AG20443 (cell line): ENCODE results near the gene HOXD4.

Source experiments
- DNase-seq: peaks from one replicate; pipeline ENCODE4 v3.0.0; 2012; ENCODE audit warnings: low spot score, mixed read lengths

The HOXD4 gene

GRCh38 chr2:176114120-176114929, 37.0 kb upstream of the HOXD4 start:
- no peak for DNase-seq

- no peak for DNase-seq
Measured at GRCh38 chr2:176114930-176115625, 36.3 kb upstream of the HOXD4 start.

GRCh38 chr2:176115883-176116813, 35.2 kb upstream of the HOXD4 start, which contains the start of gene HOXD10:
Gene HOXD10 (plus strand): TSS chr2:176116778. CDS start chr2:176116834, 56 bp downstream.
- DNase-seq, result peak; percentile 86

- no peak for DNase-seq
Measured at GRCh38 chr2:176117162-176117822, 34.1 kb upstream of the HOXD4 start.

- DNase-seq, result no peak
Measured at GRCh38 chr2:176117823-176118371, 33.5 kb upstream of the HOXD4 start.

DNA sequence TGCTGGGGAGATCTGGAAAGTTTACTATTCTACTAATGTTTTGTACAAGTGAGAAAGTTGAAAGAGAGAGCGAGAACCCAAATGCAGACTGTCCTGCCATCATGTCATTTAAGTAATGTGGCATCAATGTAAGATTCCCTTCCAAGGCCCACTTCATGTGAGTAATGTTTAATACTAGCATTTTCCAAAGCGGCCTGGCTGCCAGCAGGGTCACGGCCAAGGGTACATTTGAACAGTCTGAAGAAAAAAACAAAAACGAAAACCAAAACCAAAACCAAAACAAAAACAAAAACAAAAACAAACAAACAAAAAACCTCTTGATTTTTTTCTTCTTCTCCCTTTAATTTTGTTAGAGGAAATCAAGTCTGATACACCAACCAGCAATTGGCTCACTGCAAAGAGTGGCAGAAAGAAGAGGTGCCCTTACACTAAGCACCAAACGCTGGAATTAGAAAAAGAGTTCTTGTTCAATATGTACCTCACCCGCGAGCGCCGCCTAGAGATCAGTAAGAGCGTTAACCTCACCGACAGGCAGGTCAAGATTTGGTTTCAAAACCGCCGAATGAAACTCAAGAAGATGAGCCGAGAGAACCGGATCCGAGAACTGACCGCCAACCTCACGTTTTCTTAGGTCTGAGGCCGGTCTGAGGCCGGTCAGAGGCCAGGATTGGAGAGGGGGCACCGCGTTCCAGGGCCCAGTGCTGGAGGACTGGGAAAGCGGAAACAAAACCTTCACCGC, 32.6 kb upstream of the HOXD4 start:
- DNase-seq, result peak; percentile 35

- no peak for DNase-seq
Measured at GRCh38 chr2:176120364-176121189, 30.8 kb upstream of the HOXD4 start.

DNA sequence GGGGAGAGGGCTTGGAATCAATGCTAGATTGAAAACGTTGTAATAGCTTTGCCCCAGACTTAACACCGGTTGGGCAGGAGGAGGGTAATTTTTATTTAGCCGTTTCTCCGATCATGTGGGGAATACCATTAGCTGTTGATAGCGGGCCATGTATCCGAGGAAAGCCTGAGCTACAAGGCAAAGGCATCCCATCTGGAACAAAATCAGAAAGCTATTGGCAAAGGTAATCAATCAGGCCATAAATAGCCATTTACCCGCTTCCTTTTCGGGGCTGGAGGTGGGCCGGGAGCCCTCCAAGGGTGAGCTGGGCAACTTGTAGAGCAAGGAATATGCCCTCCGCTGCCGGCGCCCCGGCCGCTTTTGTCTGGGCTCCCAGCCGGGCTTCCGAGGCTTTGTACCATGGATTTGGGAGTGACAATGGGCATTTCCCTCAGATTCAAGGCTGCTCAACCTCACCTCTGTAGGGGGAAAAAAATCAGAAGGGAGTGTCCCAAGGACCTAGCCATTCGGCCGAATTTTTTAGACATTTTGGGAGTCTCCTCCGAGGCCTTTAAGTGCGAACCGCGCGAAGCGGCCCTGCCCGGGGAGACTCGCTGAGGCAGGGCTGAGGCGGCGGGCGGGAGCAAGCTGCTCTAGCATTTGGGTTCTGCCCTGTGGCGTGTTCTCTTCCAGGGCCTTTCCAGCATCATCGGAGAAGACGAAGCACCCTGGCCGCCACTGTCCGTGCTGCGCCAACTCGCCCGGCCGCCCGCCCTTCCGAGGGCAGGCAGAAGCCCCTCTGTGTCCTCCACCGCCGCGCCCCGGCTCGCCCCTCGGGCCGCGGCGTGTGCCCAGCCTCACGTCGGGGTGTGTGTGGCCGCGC, 29.9 kb upstream of the HOXD4 start:
- DNase-seq, result no peak

- DNase-seq, result peak; percentile 73
Measured at GRCh38 chr2:176122052-176122682, 29.2 kb upstream of the HOXD4 start.

GRCh38 chr2:176122683-176123410, 28.5 kb upstream of the HOXD4 start, which contains the start of gene HOXD9:
Gene HOXD9 (plus strand): TSS chr2:176122719. CDS start chr2:176122769, 50 bp downstream.
- DNase-seq, result peak; percentile 83

GRCh38 chr2:176123411-176124109, 27.8 kb upstream of the HOXD4 start:
- no peak for DNase-seq

GRCh38 chr2:176124110-176124946, 27.0 kb upstream of the HOXD4 start:
- no peak for DNase-seq

DNA sequence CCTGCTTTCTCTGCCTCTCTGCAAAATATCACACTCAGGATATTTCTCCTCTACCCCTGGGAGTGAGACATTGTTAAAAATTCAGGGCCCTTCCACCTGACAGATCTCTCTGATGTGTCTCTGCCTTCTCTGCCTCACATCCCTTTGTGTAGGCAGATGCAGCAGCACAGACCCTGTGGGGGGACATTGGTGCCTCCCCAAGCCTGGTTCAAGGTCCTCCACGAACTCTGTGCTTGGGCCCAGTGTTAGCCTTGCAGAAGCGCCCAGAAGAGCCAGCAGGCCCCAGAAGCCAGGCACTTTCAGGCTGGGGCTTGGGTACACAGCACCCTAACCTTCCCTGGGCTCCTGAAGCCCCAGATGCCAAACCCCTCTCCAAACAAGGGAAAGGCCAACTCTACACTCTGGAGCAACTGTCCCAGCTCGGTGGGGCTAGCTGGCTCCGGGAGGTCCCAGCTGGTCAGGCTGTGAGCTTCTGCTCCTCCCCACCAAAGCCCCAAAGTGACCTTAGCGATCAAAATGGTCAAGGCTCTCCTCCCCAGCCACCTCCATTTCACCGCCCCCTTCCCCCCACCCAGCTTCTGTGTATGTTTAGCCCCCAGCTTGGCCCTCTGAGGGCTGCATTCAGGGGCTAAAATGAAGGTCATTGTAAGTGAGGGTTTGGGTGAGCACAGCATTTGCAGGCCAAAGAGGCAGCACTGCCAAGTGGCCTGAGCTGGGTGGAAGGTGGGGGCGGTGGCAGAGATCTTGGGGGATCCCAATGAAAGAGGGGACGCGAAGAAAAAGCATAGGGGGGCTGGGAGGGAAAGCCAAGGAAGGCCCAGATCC, 26.2 kb upstream of the HOXD4 start:
- DNase-seq, result no peak

DNA sequence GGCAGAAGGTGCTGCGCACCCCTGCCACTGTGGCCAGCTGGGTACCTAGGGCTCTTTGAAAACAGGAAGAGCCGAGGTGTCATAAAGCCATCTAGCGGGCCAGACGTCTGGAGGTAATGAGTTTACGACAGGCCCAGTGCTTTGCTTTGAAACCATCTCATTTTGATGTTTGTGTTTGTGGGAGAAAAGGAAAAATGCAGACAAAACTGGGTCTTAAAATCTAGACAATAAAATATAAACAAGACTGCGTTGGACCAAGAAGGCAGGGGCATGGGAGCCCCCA, 25.6 kb upstream of the HOXD4 start:
- DNase-seq, result no peak
